ENCODE results near the gene NT5DC1.

DNA sequence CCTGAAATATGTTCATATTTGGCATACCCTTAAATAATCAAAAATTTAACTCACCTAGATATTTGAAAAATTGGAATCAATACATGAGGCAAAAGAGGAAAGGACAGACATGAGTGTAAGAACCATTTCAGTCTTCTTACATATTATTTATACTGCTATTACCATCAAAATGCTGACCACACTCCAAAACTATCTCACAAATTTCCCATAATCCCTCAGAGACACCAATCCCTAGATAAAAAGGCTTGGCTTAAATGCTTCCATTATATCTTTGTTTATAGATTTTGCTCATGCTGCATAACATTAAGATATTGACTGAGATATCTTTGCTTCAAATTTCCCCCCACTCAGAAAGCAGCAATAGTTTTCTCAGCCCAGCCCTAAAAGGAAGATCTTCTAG, 11.7 kb upstream of the NT5DC1 start:
- TF ChIP-seq, protein P1, sequence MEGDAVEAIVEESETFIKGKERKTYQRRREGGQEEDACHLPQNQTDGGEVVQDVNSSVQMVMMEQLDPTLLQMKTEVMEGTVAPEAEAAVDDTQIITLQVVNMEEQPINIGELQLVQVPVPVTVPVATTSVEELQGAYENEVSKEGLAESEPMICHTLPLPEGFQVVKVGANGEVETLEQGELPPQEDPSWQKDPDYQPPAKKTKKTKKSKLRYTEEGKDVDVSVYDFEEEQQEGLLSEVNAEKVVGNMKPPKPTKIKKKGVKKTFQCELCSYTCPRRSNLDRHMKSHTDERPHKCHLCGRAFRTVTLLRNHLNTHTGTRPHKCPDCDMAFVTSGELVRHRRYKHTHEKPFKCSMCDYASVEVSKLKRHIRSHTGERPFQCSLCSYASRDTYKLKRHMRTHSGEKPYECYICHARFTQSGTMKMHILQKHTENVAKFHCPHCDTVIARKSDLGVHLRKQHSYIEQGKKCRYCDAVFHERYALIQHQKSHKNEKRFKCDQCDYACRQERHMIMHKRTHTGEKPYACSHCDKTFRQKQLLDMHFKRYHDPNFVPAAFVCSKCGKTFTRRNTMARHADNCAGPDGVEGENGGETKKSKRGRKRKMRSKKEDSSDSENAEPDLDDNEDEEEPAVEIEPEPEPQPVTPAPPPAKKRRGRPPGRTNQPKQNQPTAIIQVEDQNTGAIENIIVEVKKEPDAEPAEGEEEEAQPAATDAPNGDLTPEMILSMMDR (IDR thresholded peaks at IDR 0.05 in 8 of 11, conservative IDR thresholded peaks at IDR 0.05 in 3 of 11), result no peak
- no peak for TF ChIP-seq POLR2A (IDR thresholded peaks at IDR 0.05)

Data from spleen (tissue), 7 donors.